Lung (tissue), 12 donors: ENCODE data around the gene TSPAN18. TPM values are rescaled to one million over a fixed set of nuclear protein-coding genes. Genes with fewer than 3 reads are reported as not detected.
A peak's percentile ranks its signal among the peaks of the same experiment; 100 is the strongest.

Experiments used
- ATAC-seq: fragments of 200-7000 bp; cut with Tn5 transposase; one replicate; pipeline ENCODE4 v1.9.1; 2020; ENCODE audit warnings: moderate number of reproducible peaks; ENCODE audit not compliant: insufficient read depth, low FRiP score
- DNase-seq, 3 donors: peaks; one replicate each; pipeline ENCODE4 v3.0.0-alpha.2; 2013 to 2017
- H3K27ac ChIP-seq, 2 donors: one replicate each; pipeline ENCODE4 v1.5.1; 2013; ENCODE audit warnings: mild to moderate bottlenecking in 2 of 2, moderate library complexity in 2 of 2, control low read depth in 1 of 2, inconsistent platforms in 1 of 2, low read depth in 1 of 2, low read length in 1 of 2
- H3K27me3 ChIP-seq, 3 donors: one replicate each; pipeline ENCODE4 v1.5.1; 2013; ENCODE audit warnings: low read length in 2 of 3; ENCODE audit not compliant: control insufficient read depth in 3 of 3, insufficient read depth in 3 of 3
- H3K36me3 ChIP-seq, 4 donors: one replicate each; pipeline ENCODE4 v1.5.1; 2013; ENCODE audit warnings: low read length in 4 of 4, mild to moderate bottlenecking in 1 of 4, moderate library complexity in 1 of 4; ENCODE audit not compliant: control insufficient read depth in 4 of 4, insufficient read depth in 4 of 4
- H3K4me1 ChIP-seq, 5 donors: one replicate each; pipeline ENCODE4 v1.5.1; 2013; ENCODE audit warnings: low read length in 5 of 5, mild to moderate bottlenecking in 2 of 5, moderate library complexity in 1 of 5; ENCODE audit not compliant: control insufficient read depth in 5 of 5, insufficient read depth in 5 of 5
- H3K4me3 ChIP-seq: one replicate; pipeline ENCODE4 v1.5.1; 2013; ENCODE audit warnings: mild to moderate bottlenecking, control low read depth, moderate library complexity
- H3K9ac ChIP-seq, 2 donors: one replicate each; pipeline ENCODE4 v1.5.1; 2013; ENCODE audit warnings: low read length in 2 of 2, control low read depth in 1 of 2; ENCODE audit not compliant: insufficient read depth in 1 of 2
- H3K9me3 ChIP-seq, 4 donors: one replicate each; pipeline ENCODE4 v1.5.1; 2013; ENCODE audit warnings: low read length in 3 of 4, mild to moderate bottlenecking in 1 of 4, moderate library complexity in 1 of 4; ENCODE audit not compliant: control insufficient read depth in 4 of 4, insufficient read depth in 3 of 4
- CTCF ChIP-seq: IDR thresholded peaks from 2 replicates; pipeline ENCODE4 v1.5.1; 2012; ENCODE audit warnings: mild to moderate bottlenecking; ENCODE audit errors: control extremely low read depth, extremely low read depth
- WGBS, 2 donors: extraction: QIAGEN DNeasy Blood & Tissue Kit; methylation state at CpG; one replicate each; pipeline ENCODE4 v1.1.7; 2013; 5-methylcytosine and 5-hydroxymethylcytosine counted together
- polyA plus RNA-seq, 2 donors: library from polyadenylated mRNA; stranded (reverse); fragments of 200-250 nt; gene quantifications; one replicate each; pipeline ENCODE4 v1.2.1, GENCODE V29; 2013
- total RNA-seq, 2 donors: library from RNA; depleted of rRNA in 1 of 2; stranded (reverse); fragments of >200 nt in 1 of 2; gene quantifications; one replicate each; pipeline ENCODE4 v1.2.1, GENCODE V29; 2014 to 2021
- donor health status: control.
- donor health status: control.
- donor health status: Bipolar disorder and iron deficiency.
- donor health status: healthy.
- donor health status: DM: yes; HTN: yes; CAD: no.

The TSPAN18 gene
- total and polyA plus RNA-seq, 4 donors, result 8.3 to 40.7 (median 21.4) TPM

GRCh38 chr11:44872556-44872955 is 145.8 kb downstream of the TSPAN18 start:
- DNase-seq (no peak), ATAC-seq (no peak)
- 94 to 96% methylated on average over 1 of the region's 1 CpG for whole genome bisulfite sequencing, 2 donors
- TF ChIP-seq CTCF, result no peak
- Histone ChIP-seq H3K4me3 (no peak overlapping the region), H3K9ac (no peak overlapping the region), H3K27me3 (no peaks in the 10 kb centered on the region), H3K9me3 (no peaks in the 10 kb centered on the region), H3K36me3 (no peaks in the 10 kb centered on the region), H3K4me1 (peaks cover 0 to 10% (median 0%) of the 10 kb centered on the region in 5 donors), H3K27ac (no peak overlapping the region)

GRCh38 chr11:44873537-44873936 is 146.8 kb downstream of the TSPAN18 start:
- 26 to 43% methylated on average over 1 of the region's 1 CpG for WGBS, 2 donors
- H3K9me3 ChIP-seq, result no peaks in the 10 kb centered on the region
- peaks cover 0 to 18% (median 4%) of the 10 kb centered on the region in 5 donors for H3K4me1 ChIP-seq
- no peak for TF ChIP-seq CTCF
- H3K9ac ChIP-seq, result no peak overlapping the region
- no peak overlapping the region for H3K4me3 ChIP-seq
- H3K27me3 ChIP-seq, result no peaks in the 10 kb centered on the region
- H3K36me3 ChIP-seq, result no peaks in the 10 kb centered on the region
- no peak for ATAC-seq
- no peak for DNase-seq
- H3K27ac ChIP-seq, result no peak overlapping the region

- H3K9me3 ChIP-seq, result no peaks in the 10 kb centered on the region
- no peaks in the 10 kb centered on the region for H3K36me3 ChIP-seq
- H3K4me3 ChIP-seq, result no peak overlapping the region
- peak overlapping the region in 1 of 2 donors; percentile 28 for H3K9ac ChIP-seq
- 96 to 100% methylated on average over 3 of the region's 3 CpGs for WGBS, 2 donors
- ATAC-seq, result no peak
- no peak for TF ChIP-seq CTCF
- DNase-seq, result no peak
- H3K4me1 ChIP-seq, result peaks cover 0 to 18% (median 4%) of the 10 kb centered on the region in 5 donors
- no peaks in the 10 kb centered on the region for H3K27me3 ChIP-seq
- H3K27ac ChIP-seq, result no peak overlapping the region
Measured at GRCh38 chr11:44874284-44874683, 147.5 kb downstream of the TSPAN18 start.

- WGBS, 2 donors, result 77 to 86% methylated on average over 4 of the region's 4 CpGs
- no peaks in the 10 kb centered on the region for H3K36me3 ChIP-seq
- no peaks in the 10 kb centered on the region for H3K9me3 ChIP-seq
- H3K9ac ChIP-seq, result no peak overlapping the region
- H3K4me1 ChIP-seq, result peaks cover 0 to 18% (median 4%) of the 10 kb centered on the region in 5 donors
- TF ChIP-seq CTCF, result no peak
- no peak overlapping the region for H3K4me3 ChIP-seq
- no peak overlapping the region for H3K27ac ChIP-seq
- no peak for ATAC-seq
- H3K27me3 ChIP-seq, result no peaks in the 10 kb centered on the region
- DNase-seq, result no peak
Measured at GRCh38 chr11:44875037-44875436, 148.3 kb downstream of the TSPAN18 start.
